HEK293 (cell line): ENCODE results near the gene IRF2.

Experiments
- CTCF ChIP-seq: fragments of 450-650 bp; formaldehyde crosslinking; IDR thresholded peaks from 2 replicates; pipeline ENCODE4 v1.5.1; 2016; ENCODE audit warnings: missing biosample characterization, missing genetic modification characterization
- ZNF48 ChIP-seq: fragments of 450-650 bp; formaldehyde crosslinking; IDR thresholded peaks from 2 replicates; pipeline ENCODE4 v1.5.1; 2016; ENCODE audit warnings: missing biosample characterization, missing genetic modification characterization
- ZNF629 ChIP-seq: fragments of 450-650 bp; formaldehyde crosslinking; IDR thresholded peaks from 2 replicates; pipeline ENCODE4 v1.5.1; 2017; ENCODE audit warnings: missing biosample characterization, missing genetic modification characterization

GRCh38 chr4:184400375-184400870 lies 73.9 kb downstream of the IRF2 start:
- TF ChIP-seq CTCF (tag by site-specific recombination) (no peak), ZNF629 (tag by site-specific recombination) (0 out of 2 replicates have a peak, but pooled peaks have one; percentile 15), ZNF48 (tag by site-specific recombination) (no peak)
